ENCODE measurements around the gene RIBC2. TPM values are rescaled to one million over a fixed set of nuclear protein-coding genes. Genes with fewer than 3 reads are reported as not detected.

RIBC2 gene
- total RNA-seq, 2 experiments from 2014 or later = 0.78 TPM; not detected in 1

DNA sequence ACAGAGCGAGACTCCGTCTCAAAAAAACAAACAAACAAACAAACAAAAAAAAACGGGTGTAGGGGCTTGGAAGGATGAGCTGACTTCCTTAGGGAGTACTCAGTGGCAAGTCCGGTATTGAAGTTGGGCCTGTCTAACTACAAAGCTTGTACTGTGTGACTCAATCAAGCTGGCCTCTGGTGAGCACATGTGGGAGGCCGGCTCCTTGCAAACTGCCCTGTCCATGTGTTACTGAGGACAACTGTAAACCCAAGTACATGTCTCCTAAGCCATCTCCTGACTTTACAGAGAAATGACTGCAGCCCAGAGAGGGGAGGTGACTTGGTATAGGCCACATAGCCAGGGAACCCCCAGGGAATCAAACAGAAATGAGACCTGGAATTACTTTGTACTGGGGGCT lies 11.6 kb downstream of the RIBC2 start:
- Histone ChIP-seq H3K79me2 (ENCODE audit: insufficient read depth, low read depth, low read length) (no peaks in the 10 kb centered on the region), H3K4me2 (ENCODE audit: low read length) (no peak overlapping the region), H3K4me3 (ENCODE audit: low read depth, low read length, poor library complexity, severe bottlenecking) (no peak overlapping the region), H3K27ac (ENCODE audit: low read depth, low read length, poor library complexity, severe bottlenecking) (no peak overlapping the region), H3K9me2 (ENCODE audit: insufficient read depth, low read length) (no peaks in the 10 kb centered on the region), H3K9me3 (ENCODE audit: low read length) (no peaks in the 10 kb centered on the region), H2AFZ (ENCODE audit: low read length) (no peak overlapping the region), H4K20me1 (ENCODE audit: insufficient read depth, low read length) (no peaks in the 10 kb centered on the region), H3K4me1 (ENCODE audit: insufficient read depth, low read length, poor library complexity, severe bottlenecking) (no peaks in the 10 kb centered on the region), H3K36me3 (ENCODE audit: insufficient read depth, low read length) (no peaks in the 10 kb centered on the region)
- BruUV-seq (replicated peaks) = no TSS peak
- CTCF ChIA-PET (ENCODE audit: unreplicated experiment) = no interaction called here
- no peak for DNase-seq (ENCODE audit: low spot score)
- POLR2A ChIA-PET = interaction anchor here (0.6 kb wide), 1 partner anchor 334 kb away, joined by 3 read pairs; no protein-coding TSS in a partner anchor
- no peak for TF ChIP-seq EZH2phosphoT487 (IDR thresholded peaks at IDR 0.05; ENCODE audit: borderline replicate concordance, low read depth, low read length)
- TF ChIP-seq, protein P1, sequence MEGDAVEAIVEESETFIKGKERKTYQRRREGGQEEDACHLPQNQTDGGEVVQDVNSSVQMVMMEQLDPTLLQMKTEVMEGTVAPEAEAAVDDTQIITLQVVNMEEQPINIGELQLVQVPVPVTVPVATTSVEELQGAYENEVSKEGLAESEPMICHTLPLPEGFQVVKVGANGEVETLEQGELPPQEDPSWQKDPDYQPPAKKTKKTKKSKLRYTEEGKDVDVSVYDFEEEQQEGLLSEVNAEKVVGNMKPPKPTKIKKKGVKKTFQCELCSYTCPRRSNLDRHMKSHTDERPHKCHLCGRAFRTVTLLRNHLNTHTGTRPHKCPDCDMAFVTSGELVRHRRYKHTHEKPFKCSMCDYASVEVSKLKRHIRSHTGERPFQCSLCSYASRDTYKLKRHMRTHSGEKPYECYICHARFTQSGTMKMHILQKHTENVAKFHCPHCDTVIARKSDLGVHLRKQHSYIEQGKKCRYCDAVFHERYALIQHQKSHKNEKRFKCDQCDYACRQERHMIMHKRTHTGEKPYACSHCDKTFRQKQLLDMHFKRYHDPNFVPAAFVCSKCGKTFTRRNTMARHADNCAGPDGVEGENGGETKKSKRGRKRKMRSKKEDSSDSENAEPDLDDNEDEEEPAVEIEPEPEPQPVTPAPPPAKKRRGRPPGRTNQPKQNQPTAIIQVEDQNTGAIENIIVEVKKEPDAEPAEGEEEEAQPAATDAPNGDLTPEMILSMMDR (conservative IDR thresholded peaks at IDR 0.05; ENCODE audit: low read length) = no peak
- intact Hi-C loops (cut with micrococcal nuclease; ENCODE audit: unreplicated experiment) = no loop called here

DNA sequence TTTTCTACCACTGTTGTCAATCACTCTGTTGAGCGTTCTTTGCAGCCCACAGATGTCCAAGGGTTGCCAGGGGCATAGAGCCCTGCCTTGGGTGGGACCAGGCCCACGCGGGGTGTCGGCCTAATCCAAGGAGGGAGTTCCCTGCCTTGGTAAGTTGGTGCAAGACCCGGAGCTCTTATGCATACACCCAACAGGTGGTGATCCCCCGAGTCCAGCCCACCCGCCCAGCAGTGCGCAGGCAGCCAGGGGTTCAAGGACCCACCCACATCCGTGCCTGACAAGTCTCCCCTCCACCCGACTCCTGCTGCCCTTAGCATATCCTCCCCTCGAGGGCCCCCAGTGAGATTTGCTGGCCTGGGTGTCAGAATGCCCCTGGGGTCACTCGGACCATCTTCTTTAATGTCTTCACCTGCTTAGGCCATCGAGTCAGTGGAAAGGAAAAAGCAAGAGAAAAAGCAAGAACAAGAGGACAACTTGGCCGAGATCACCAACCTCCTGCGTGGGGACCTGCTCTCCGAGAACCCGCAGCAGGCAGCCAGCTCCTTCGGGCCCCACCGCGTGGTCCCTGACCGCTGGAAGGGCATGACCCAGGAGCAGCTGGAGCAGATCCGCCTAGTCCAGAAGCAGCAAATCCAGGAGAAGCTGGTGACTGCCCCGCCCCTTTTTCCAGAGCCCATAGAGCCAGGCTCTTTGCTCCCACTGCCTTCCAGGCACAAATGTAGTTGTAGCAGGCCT lies 12.2 kb downstream of the RIBC2 start:
- intact Hi-C loops (cut with micrococcal nuclease; ENCODE audit: unreplicated experiment) = no loop called here
- no peak for DNase-seq (ENCODE audit: low spot score)
- no peak overlapping the region for H3K27ac ChIP-seq (ENCODE audit: low read depth, low read length, poor library complexity, severe bottlenecking)
- H3K4me3 ChIP-seq (ENCODE audit: low read depth, low read length, poor library complexity, severe bottlenecking) = no peak overlapping the region
- no peaks in the 10 kb centered on the region for H4K20me1 ChIP-seq (ENCODE audit: insufficient read depth, low read length)
- ChIA-PET CTCF (ENCODE audit: unreplicated experiment) (no interaction called here), POLR2A (no interaction called here)
- TF ChIP-seq, protein P1 (conservative IDR thresholded peaks at IDR 0.05; ENCODE audit: low read length) = no peak
- no peak for TF ChIP-seq EZH2phosphoT487 (IDR thresholded peaks at IDR 0.05; ENCODE audit: borderline replicate concordance, low read depth, low read length)
- BruUV-seq (replicated peaks) = no TSS peak
- H2AFZ ChIP-seq (ENCODE audit: low read length) = no peak overlapping the region
- H3K9me2 ChIP-seq (ENCODE audit: insufficient read depth, low read length) = no peaks in the 10 kb centered on the region
- H3K4me2 ChIP-seq (ENCODE audit: low read length) = no peak overlapping the region
- H3K4me1 ChIP-seq (ENCODE audit: insufficient read depth, low read length, poor library complexity, severe bottlenecking) = no peaks in the 10 kb centered on the region
- no peaks in the 10 kb centered on the region for H3K36me3 ChIP-seq (ENCODE audit: insufficient read depth, low read length)
- no peaks in the 10 kb centered on the region for H3K79me2 ChIP-seq (ENCODE audit: insufficient read depth, low read depth, low read length)
- no peaks in the 10 kb centered on the region for H3K9me3 ChIP-seq (ENCODE audit: low read length)

DNA sequence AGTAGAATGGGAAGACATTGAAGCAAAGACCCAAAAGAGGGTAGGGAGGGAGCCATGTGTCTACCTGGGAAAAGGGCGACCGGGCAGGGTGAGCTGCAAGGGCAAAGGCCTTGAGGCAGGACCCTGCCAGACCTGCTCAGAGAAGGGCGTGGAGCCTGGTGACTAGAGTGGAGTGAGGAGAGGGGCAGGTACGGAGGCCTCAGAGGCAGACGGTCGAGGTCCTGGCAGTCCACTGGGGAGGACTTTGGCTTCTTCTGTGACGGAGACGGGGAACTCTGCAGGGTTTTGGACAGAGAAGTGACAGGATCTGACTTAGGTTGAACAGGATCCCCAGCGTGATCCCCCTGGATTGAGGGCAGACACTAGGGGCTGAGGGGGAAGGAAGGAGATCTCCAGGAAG lies 12.9 kb downstream of the RIBC2 start:
- H3K9me2 ChIP-seq (ENCODE audit: insufficient read depth, low read length) = no peaks in the 10 kb centered on the region
- DNase-seq (ENCODE audit: low spot score) = no peak
- no TSS peak for BruUV-seq (replicated peaks)
- intact Hi-C loops (cut with micrococcal nuclease; ENCODE audit: unreplicated experiment) = no loop called here
- H3K4me2 ChIP-seq (ENCODE audit: low read length) = no peak overlapping the region
- no peaks in the 10 kb centered on the region for H3K9me3 ChIP-seq (ENCODE audit: low read length)
- H3K4me3 ChIP-seq (ENCODE audit: low read depth, low read length, poor library complexity, severe bottlenecking) = no peak overlapping the region
- no peaks in the 10 kb centered on the region for H4K20me1 ChIP-seq (ENCODE audit: insufficient read depth, low read length)
- no peak overlapping the region for H2AFZ ChIP-seq (ENCODE audit: low read length)
- ChIA-PET CTCF (ENCODE audit: unreplicated experiment) (no interaction called here), POLR2A (no interaction called here)
- no peak for TF ChIP-seq EZH2phosphoT487 (IDR thresholded peaks at IDR 0.05; ENCODE audit: borderline replicate concordance, low read depth, low read length)
- TF ChIP-seq, protein P1 (conservative IDR thresholded peaks at IDR 0.05; ENCODE audit: low read length) = no peak
- no peaks in the 10 kb centered on the region for H3K36me3 ChIP-seq (ENCODE audit: insufficient read depth, low read length)
- H3K79me2 ChIP-seq (ENCODE audit: insufficient read depth, low read depth, low read length) = no peaks in the 10 kb centered on the region
- no peaks in the 10 kb centered on the region for H3K4me1 ChIP-seq (ENCODE audit: insufficient read depth, low read length, poor library complexity, severe bottlenecking)
- H3K27ac ChIP-seq (ENCODE audit: low read depth, low read length, poor library complexity, severe bottlenecking) = no peak overlapping the region
